Measurements from ENCODE around the gene RPL35. TPM values are rescaled to one million over a fixed set of nuclear protein-coding genes. Genes with fewer than 3 reads are reported as not detected.
"Not testable (repeated sequence)": the region's sequence is repeated elsewhere in the genome, so short reads cannot be mapped to it uniquely, and the experiment has no call there.

The RPL35 gene
- polyA plus RNA-seq, 2 donors = 3,603 to 5,640 TPM

- WGBS, 2 donors = 72 to 75% methylated on average over 8 of the region's 8 CpGs
- H3K27me3 ChIP-seq (ENCODE audit: control insufficient read depth in 1 of 2, insufficient read depth in 2 of 2, low read length in 2 of 2) = no peaks in the 10 kb centered on the region
Measured at GRCh38 chr9:124854161-124854560, 7.6 kb downstream of the RPL35 start.

DNA sequence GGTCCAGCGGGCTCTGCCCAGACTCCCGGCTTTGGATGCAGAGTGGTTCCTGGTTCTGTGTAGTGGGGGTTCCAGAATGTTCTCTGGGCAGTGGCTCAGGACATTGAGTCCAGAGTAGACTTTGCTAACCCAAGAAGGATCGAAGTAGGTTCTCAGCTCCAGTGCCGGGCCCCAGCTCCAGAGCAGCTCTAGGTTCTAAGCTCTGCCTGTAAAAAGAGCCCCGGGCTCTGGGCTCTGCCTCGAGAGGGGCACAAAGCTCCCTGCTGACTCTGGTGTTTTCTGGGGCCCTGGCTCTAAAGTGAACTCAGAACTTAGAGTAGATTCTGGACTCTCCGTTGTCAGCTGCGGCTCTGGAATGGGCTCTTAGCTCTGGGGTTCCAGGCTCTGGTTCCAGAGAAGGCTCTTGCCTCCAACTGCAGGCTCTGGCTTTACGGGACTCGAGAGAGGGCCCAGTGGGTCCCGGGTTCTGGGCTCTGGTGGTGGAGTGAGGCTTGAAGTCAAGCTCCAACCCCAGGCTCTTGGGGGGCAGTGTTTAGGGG, 8.1 kb downstream of the RPL35 start:
- H3K27me3 ChIP-seq (ENCODE audit: control insufficient read depth in 1 of 2, insufficient read depth in 2 of 2, low read length in 2 of 2) = no peaks in the 10 kb centered on the region
- H3K4me1 ChIP-seq (ENCODE audit: control insufficient read depth in 2 of 2, insufficient read depth in 2 of 2, low read length in 1 of 2) = peaks cover 2 to 7% of the 10 kb centered on the region in 2 donors
- peak overlapping the region; percentile 36 to 51 for H3K4me3 ChIP-seq (ENCODE audit: low read depth in 1 of 2, low read length in 2 of 2)
- WGBS, 2 donors = 59 to 64% methylated on average over 11 of the region's 11 CpGs
- H3K9me3 ChIP-seq (ENCODE audit: control insufficient read depth in 2 of 2, insufficient read depth in 1 of 2, low read depth in 1 of 2, low read length in 1 of 2) = no peaks in the 10 kb centered on the region
- H3K27ac ChIP-seq (ENCODE audit: low read depth in 2 of 2, low read length in 1 of 2) = peak overlapping the region; percentile 8 to 30
- peaks cover 7 to 27% of the 10 kb centered on the region in 2 donors for H3K36me3 ChIP-seq (ENCODE audit: control insufficient read depth in 2 of 2, insufficient read depth in 2 of 2, low read length in 1 of 2)

More at GRCh38 chr9:124854161-124854560, 7.6 kb downstream of the RPL35 start:
- Histone ChIP-seq H3K9me3 (ENCODE audit: control insufficient read depth in 2 of 2, insufficient read depth in 1 of 2, low read depth in 1 of 2, low read length in 1 of 2) (no peaks in the 10 kb centered on the region), H3K4me1 (ENCODE audit: control insufficient read depth in 2 of 2, insufficient read depth in 2 of 2, low read length in 1 of 2) (peaks cover 4 to 7% of the 10 kb centered on the region in 2 donors), H3K27ac (ENCODE audit: low read depth in 2 of 2, low read length in 1 of 2) (no peak overlapping the region), H3K36me3 (ENCODE audit: control insufficient read depth in 2 of 2, insufficient read depth in 2 of 2, low read length in 1 of 2) (peaks cover 7 to 32% of the 10 kb centered on the region in 2 donors), H3K4me3 (ENCODE audit: low read depth in 1 of 2, low read length in 2 of 2) (no peak overlapping the region)

DNA sequence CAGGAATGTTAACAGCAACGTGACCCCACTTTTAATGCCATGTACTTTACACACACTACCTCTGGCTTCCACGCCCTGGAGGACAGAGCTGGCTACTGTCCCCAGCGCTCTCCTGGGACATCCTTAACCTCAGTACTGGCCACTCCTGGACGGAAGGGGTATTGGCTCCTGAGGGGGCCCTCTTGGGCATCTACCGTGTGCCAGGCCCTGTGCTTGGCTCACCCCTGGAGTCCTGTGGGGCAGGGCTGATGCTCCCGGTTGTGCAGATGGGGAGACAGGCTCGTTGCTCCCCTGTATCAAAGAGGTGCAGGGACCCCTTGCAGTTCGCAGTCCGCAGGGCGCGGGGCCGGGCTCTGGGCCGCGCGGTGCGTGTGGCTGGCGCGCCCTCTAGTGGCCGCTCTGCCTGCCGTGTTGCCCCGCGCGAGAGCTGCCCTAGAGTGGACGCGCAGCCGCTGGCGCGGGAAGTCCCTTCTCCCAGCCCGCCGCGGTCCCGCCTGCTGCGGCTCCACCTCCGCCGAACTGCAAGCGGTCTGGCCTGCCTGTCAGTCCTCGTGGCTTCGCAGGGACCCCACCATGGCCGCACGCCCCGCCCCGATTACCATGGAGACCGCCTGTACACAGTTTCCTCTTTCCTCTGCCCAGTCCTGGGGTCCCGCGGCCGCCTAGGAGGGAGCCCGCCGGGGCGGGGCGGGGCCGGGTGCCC, 8.8 kb downstream of the RPL35 start, which contains the start of gene WDR38:
Gene WDR38 (plus strand): TSS at position 632 of the 703 bp plus-strand sequence. CDS start 72 bp downstream, outside the sequence.
- Histone ChIP-seq H3K36me3 (ENCODE audit: control insufficient read depth in 2 of 2, insufficient read depth in 2 of 2, low read length in 1 of 2) (peaks cover 7 to 20% of the 10 kb centered on the region in 2 donors), H3K9me3 (ENCODE audit: control insufficient read depth in 2 of 2, insufficient read depth in 1 of 2, low read depth in 1 of 2, low read length in 1 of 2) (no peaks in the 10 kb centered on the region), H3K4me1 (ENCODE audit: control insufficient read depth in 2 of 2, insufficient read depth in 2 of 2, low read length in 1 of 2) (peaks cover 2 to 7% of the 10 kb centered on the region in 2 donors), H3K27ac (ENCODE audit: low read depth in 2 of 2, low read length in 1 of 2) (peak within 1 kb of the TSS; percentile 8 to 30), H3K27me3 (ENCODE audit: control insufficient read depth in 1 of 2, insufficient read depth in 2 of 2, low read length in 2 of 2) (no peaks in the 10 kb centered on the region), H3K4me3 (ENCODE audit: low read depth in 1 of 2, low read length in 2 of 2) (peak within 1 kb of the TSS; percentile 36 to 51)
- 1% methylated on average over 51 of the region's 51 CpGs for WGBS, 2 donors

- no peak overlapping the region for H3K27ac ChIP-seq (ENCODE audit: low read depth in 2 of 2, low read length in 1 of 2)
- peaks cover 2 to 7% of the 10 kb centered on the region in 2 donors for H3K4me1 ChIP-seq (ENCODE audit: control insufficient read depth in 2 of 2, insufficient read depth in 2 of 2, low read length in 1 of 2)
- H3K4me3 ChIP-seq (ENCODE audit: low read depth in 1 of 2, low read length in 2 of 2) = no peak overlapping the region
- H3K9me3 ChIP-seq (ENCODE audit: control insufficient read depth in 2 of 2, insufficient read depth in 1 of 2, low read depth in 1 of 2, low read length in 1 of 2) = no peaks in the 10 kb centered on the region
- WGBS, 2 donors = 54 to 60% methylated on average over 13 of the region's 13 CpGs
- H3K27me3 ChIP-seq (ENCODE audit: control insufficient read depth in 1 of 2, insufficient read depth in 2 of 2, low read length in 2 of 2) = no peaks in the 10 kb centered on the region
- peaks cover 5 to 13% of the 10 kb centered on the region in 2 donors for H3K36me3 ChIP-seq (ENCODE audit: control insufficient read depth in 2 of 2, insufficient read depth in 2 of 2, low read length in 1 of 2)
Measured at GRCh38 chr9:124852121-124852828, 9.5 kb downstream of the RPL35 start.

- Histone ChIP-seq H3K27me3 (ENCODE audit: control insufficient read depth in 1 of 2, insufficient read depth in 2 of 2, low read length in 2 of 2) (no peaks in the 10 kb centered on the region), H3K9me3 (ENCODE audit: control insufficient read depth in 2 of 2, insufficient read depth in 1 of 2, low read depth in 1 of 2, low read length in 1 of 2) (no peaks in the 10 kb centered on the region), H3K4me1 (ENCODE audit: control insufficient read depth in 2 of 2, insufficient read depth in 2 of 2, low read length in 1 of 2) (peaks cover 2 to 7% of the 10 kb centered on the region in 2 donors), H3K4me3 (ENCODE audit: low read depth in 1 of 2, low read length in 2 of 2) (no peak overlapping the region), H3K27ac (ENCODE audit: low read depth in 2 of 2, low read length in 1 of 2) (no peak overlapping the region), H3K36me3 (ENCODE audit: control insufficient read depth in 2 of 2, insufficient read depth in 2 of 2, low read length in 1 of 2) (no peaks in the 10 kb centered on the region)
- WGBS, 2 donors = 58 to 71% methylated on average over 10 of the region's 10 CpGs
Measured at GRCh38 chr9:124849801-124850200, 12.0 kb downstream of the RPL35 start.

- H3K4me1 ChIP-seq (ENCODE audit: control insufficient read depth in 2 of 2, insufficient read depth in 2 of 2, low read length in 1 of 2) = no peaks in the 10 kb centered on the region
Measured at GRCh38 chr9:124846969-124847368, 14.8 kb downstream of the RPL35 start.

GRCh38 chr9:124846467-124846866, 15.3 kb downstream of the RPL35 start:
- not testable (repeated sequence) for H3K36me3 ChIP-seq (ENCODE audit: control insufficient read depth in 2 of 2, insufficient read depth in 2 of 2, low read length in 1 of 2); H3K27ac ChIP-seq (ENCODE audit: low read depth in 2 of 2, low read length in 1 of 2); H3K27me3 ChIP-seq (ENCODE audit: control insufficient read depth in 1 of 2, insufficient read depth in 2 of 2, low read length in 2 of 2); H3K4me1 ChIP-seq (ENCODE audit: control insufficient read depth in 2 of 2, insufficient read depth in 2 of 2, low read length in 1 of 2); H3K9me3 ChIP-seq (ENCODE audit: control insufficient read depth in 2 of 2, insufficient read depth in 1 of 2, low read depth in 1 of 2, low read length in 1 of 2); H3K4me3 ChIP-seq (ENCODE audit: low read depth in 1 of 2, low read length in 2 of 2)
- WGBS, 2 donors = 92 to 94% methylated on average over 9 of the region's 9 CpGs

More at GRCh38 chr9:124846969-124847368, 14.8 kb downstream of the RPL35 start:
- Histone ChIP-seq H3K27me3 (ENCODE audit: control insufficient read depth in 1 of 2, insufficient read depth in 2 of 2, low read length in 2 of 2) (no peaks in the 10 kb centered on the region), H3K36me3 (ENCODE audit: control insufficient read depth in 2 of 2, insufficient read depth in 2 of 2, low read length in 1 of 2) (no peaks in the 10 kb centered on the region), H3K4me3 (ENCODE audit: low read depth in 1 of 2, low read length in 2 of 2) (no peak overlapping the region), H3K9me3 (ENCODE audit: control insufficient read depth in 2 of 2, insufficient read depth in 1 of 2, low read depth in 1 of 2, low read length in 1 of 2) (no peaks in the 10 kb centered on the region), H3K27ac (ENCODE audit: low read depth in 2 of 2, low read length in 1 of 2) (no peak overlapping the region)
- WGBS, 2 donors = 83 to 87% methylated on average over 6 of the region's 6 CpGs

DNA sequence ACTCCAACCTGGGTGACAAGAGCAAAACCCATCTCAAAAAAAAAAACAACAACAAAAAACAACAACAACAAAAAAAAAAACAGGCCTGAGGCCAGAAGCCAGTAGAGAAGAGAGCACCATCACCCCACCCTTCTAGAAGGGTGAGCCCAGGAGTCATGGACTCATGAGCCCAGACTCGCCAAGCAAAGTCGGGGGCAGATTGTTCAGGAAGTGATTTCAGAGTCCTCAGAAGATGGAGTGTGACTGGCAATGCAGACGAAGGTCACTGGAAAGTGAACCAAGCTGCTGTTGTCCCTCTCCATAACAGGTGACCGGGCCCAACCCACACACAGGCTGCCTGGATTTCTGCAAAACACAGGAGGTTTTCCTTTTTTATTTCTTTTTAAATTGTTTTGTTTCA, 17.5 kb downstream of the RPL35 start:
- Histone ChIP-seq H3K4me1 (ENCODE audit: control insufficient read depth in 2 of 2, insufficient read depth in 2 of 2, low read length in 1 of 2) (peaks cover 0 to 6% of the 10 kb centered on the region in 2 donors), H3K27me3 (ENCODE audit: control insufficient read depth in 1 of 2, insufficient read depth in 2 of 2, low read length in 2 of 2) (no peaks in the 10 kb centered on the region), H3K36me3 (ENCODE audit: control insufficient read depth in 2 of 2, insufficient read depth in 2 of 2, low read length in 1 of 2) (no peaks in the 10 kb centered on the region), H3K4me3 (ENCODE audit: low read depth in 1 of 2, low read length in 2 of 2) (no peak overlapping the region), H3K27ac (ENCODE audit: low read depth in 2 of 2, low read length in 1 of 2) (no peak overlapping the region), H3K9me3 (ENCODE audit: control insufficient read depth in 2 of 2, insufficient read depth in 1 of 2, low read depth in 1 of 2, low read length in 1 of 2) (no peaks in the 10 kb centered on the region)
- WGBS, 2 donors = 63% methylated on average over 4 of the region's 4 CpGs

- WGBS, 2 donors = 69 to 73% methylated on average over 11 of the region's 11 CpGs
- H3K27ac ChIP-seq (ENCODE audit: low read depth in 2 of 2, low read length in 1 of 2) = no peak overlapping the region
- no peaks in the 10 kb centered on the region for H3K9me3 ChIP-seq (ENCODE audit: control insufficient read depth in 2 of 2, insufficient read depth in 1 of 2, low read depth in 1 of 2, low read length in 1 of 2)
- H3K4me3 ChIP-seq (ENCODE audit: low read depth in 1 of 2, low read length in 2 of 2) = no peak overlapping the region
- H3K27me3 ChIP-seq (ENCODE audit: control insufficient read depth in 1 of 2, insufficient read depth in 2 of 2, low read length in 2 of 2) = no peaks in the 10 kb centered on the region
- H3K4me1 ChIP-seq (ENCODE audit: control insufficient read depth in 2 of 2, insufficient read depth in 2 of 2, low read length in 1 of 2) = peaks cover 0 to 6% of the 10 kb centered on the region in 2 donors
- H3K36me3 ChIP-seq (ENCODE audit: control insufficient read depth in 2 of 2, insufficient read depth in 2 of 2, low read length in 1 of 2) = no peaks in the 10 kb centered on the region
Measured at GRCh38 chr9:124843456-124844034, 18.2 kb downstream of the RPL35 start.

Measured in esophagus (tissue), 2 donors.